GM18858 (cell line): ENCODE data around the gene COQ8A.
"Not testable (repeated sequence)": the region's sequence is repeated elsewhere in the genome, so short reads cannot be mapped to it uniquely, and the experiment has no call there.

Source experiments
- ATAC-seq: cut with Tn5 transposase; IDR thresholded peaks from one replicate; pipeline ENCODE4 v1.9.1; 2021; ENCODE audit not compliant: unreplicated experiment

COQ8A gene

DNA sequence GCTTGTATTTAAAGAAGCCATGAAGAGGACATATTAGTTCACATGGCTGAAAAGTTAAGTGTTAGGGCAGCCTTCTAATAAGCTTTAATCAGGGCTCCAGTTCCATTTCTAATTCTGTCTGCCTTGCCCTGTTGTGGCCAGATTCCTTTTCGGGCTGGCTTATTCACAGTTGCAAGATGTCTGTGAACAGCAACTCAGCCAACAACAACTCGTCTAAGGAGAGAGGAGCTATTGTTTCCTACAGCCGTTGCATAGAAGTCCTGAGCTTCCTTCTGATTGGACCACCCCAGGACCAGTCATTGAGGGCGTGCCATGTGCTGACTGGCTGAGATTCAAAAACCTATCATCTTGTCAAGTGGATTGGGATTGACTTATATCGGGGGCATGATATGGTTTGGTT lies 18.6 kb upstream of the COQ8A start:
- no peak for ATAC-seq

DNA sequence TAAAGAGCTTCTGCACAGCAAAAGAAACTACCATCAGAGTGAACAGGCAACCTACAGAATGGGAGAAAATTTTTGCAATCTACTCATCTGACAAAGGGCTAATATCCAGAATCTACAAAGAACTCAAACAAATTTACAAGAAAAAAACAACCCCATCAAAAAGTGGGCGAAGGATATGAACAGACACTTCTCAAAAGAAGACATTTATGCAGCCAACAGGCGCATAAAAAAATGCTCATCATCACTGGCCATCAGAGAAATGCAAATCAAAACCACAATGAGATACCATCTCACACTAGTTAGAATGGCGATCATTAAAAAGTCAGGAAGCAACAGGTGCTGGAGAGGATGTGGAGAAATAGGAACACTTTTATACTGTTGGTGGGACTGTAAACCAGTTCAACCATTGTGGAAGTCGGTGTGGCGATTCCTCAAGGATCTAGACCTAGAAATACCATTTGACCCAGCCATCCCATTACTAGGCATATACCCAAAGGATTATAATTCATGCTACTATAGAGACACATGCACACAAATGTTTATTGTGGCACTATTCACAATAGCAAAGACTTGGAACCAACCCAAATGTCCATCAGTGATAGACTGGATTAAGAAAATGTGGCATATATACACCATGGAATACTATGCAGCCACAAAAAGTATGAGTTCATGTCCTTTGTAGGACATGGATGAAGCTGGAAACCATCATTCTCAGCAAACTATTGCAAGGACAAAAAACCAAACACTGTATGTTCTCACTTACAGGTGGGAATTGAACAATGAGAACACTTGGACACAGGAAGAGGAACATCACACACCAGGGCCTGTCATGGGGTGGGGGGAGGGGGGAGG lies 10.6 kb upstream of the COQ8A start:
- not testable (repeated sequence) for ATAC-seq

DNA sequence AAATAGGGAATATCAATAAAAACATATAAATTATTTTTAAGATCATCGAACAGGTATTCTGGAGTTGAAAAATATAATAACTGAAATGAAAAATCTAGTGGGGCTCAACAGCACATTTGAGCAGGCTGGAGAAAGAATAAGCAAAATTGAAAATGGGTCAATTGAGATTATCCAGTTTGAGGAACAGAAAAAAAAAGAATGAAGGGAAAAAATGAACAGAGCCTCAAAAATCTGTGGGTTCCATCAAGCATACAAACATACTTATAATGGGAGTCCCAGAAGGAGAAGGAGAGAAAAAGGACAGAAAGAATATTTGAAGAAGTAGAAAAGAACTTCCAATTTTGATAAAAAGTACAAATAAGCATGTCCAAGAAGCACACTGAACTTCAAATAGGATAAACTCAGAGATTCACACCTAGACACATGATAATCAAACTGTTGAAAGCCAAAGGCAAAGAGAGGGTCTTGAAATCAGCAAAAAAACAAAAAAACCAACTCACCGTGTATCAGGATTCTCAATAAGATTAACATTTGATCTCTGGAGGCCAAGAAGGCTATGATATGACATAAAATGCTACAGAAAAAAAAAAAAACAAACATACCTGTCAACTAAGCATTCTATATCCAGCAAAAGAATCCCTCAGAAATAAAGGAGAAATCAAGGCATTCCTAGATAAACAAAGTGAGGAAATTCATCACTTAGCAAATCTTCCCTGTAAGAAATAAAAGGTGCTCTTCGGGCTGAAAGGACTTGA lies 5.4 kb upstream of the COQ8A start:
- no peak for ATAC-seq

DNA sequence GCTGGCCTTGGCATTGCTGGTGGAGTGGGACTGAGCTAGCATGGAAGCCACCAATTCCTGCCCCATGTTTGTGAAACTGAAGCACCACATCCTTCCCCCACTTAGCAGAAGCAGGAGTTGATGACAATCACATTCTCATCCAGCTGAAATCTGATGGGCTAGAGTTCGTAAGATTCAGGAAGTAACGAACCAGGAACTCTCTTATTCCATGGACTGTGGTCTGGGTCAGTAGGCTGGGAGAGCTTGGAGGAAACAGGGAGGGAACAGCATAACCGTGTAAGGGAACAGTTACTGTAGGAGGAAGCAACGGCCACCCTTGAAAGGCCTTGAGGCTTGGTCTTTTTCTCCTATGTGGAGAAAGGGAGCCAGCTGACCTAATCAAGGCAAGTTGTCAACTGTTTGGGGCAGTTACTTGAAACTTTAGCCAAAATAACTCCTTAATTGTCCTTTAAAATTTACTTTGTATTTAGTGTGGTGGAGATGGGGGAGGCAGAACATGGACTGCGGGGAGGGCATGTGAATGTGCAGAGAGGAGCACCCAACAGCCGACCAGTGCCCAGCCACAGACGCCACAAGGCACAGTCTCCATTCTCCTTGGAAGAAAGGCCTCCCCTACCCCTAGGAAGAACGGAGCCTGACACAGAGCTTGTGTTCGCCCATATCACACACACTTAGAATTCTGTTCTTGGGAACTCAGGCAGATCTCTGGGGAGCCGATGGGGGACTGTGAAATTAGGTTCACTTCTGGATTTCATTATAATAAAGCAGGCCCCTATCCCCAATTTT lies 2.0 kb upstream of the COQ8A start:
- no peak for ATAC-seq

DNA sequence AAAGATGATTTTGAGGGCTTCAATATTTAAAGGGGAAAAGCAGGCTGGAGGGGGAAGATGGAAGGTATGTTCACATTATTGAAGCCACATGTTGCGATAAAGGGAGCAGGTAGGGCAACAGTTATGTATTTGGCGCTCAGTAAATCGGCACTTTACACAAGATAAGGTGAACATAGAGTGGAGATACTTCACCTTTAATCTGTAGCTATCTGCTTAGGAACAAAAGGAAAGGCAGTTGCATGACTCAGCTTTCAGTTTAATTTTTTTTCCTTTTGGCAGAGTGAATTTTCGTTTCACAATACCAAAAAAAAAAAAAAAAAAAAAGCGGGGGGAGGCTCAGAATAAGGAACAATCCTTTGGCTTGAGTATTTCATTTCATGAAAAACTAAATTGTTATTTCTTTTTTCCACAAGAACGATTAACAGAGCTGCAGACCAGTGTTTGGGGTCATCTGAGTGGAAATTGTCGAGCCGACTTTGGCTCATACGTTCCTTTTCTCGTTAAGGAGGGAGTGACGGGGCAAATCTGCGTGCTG lies 1.1 kb upstream of the COQ8A start:
- no peak for ATAC-seq

DNA sequence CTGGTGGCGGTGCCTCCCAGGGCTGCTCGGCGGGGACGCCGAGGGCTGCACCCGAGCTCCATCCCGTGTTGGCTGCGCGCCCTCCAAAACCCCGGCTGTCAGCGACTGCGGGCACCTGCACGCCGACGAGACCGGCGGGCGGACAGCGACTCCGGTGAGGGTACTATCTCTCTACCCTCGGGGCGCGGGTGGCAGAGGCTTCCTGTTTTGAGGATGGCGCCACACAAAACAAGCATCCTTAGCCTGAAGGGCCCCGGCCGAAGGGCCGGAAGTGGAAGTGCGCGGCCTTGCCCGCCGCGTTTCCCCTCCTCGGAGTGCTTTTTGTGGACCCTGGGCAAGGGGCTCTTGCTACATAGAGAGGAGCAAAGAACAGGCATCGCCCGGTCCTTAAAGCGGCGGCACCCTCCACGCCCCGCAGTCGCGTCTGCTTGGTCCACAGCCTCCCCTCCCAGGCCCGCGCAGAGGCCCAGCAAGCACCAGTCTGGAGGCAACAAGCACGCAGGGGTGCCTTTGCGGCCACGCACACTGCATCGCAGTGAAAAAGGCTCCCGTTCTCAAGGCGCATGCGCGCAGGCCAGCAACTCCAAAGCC lies 561 bp upstream of the COQ8A start:
- ATAC-seq = peak; percentile 19

DNA sequence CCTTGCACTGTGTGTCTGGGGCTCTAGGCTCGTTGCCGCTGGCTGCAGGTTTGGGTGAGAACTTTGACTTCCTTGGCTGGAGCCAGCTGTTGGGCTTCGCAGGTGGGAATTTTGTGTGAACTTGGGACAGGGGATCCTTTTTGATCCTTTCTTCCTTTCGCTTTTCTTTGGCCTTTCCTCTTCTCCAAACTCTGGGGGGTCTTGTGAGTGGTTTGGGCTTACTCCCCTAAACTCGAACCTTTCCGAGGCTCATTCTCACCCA lies 643 bp downstream of the COQ8A start:
- ATAC-seq = no peak

DNA sequence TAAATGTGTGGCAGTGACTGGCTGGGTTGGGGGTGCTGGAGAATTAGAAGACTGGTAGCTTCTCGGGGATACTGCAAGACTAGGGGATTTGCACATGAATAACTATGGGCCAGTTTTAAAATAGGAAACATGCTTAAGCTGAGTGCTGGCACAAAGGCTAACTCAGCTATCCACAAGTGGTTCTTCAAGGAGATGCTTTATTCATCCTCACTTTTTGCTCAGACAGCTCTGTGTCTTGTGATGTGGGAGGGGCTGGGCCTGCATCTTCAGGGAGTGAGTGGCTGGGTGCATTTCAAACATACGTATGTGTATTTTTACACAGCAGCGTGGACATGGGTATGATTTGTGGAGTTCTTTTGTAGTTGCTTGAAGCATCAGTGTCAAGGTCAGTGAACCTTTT lies 2.3 kb downstream of the COQ8A start:
- no peak for ATAC-seq

DNA sequence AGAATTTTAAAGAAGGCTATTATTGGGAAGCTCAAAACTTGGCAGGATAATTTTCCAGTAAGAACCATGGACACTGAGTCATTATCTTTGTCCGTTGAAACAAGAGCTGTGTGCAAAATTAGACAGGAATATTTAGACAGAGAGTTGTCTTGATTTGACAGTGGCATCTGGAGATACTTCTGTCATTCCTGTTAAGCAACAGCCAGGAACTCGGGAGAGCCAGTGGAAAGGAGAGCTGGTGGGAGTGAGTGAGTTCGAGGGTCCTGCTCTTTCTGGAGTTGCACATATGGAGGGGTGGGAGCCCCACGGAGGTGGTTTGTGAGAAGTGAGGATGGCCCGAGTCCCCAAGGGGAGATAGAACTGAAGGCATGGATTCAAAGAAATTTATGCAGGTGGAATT lies 3.1 kb downstream of the COQ8A start:
- no peak for ATAC-seq

DNA sequence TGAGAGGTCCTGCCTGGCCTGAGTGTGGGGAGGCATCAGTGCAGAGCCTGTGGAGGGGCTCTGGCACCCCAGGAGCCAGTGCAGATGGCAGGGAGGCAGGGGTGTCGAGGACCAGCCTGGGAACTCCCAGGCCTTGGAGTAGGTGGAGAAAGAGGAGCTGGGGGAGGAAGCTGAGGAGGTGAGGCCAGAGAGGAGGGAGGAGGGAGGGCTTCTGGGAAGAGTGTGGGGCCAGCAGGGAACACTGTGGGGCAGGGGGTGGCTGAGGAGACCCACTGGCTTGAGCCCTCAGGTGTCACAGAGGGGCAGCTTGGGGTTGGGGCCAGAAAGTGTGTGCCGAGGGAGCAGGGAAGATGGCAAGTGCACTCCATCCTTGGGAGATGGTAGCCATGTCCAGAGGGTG lies 3.8 kb downstream of the COQ8A start:
- no peak for ATAC-seq

DNA sequence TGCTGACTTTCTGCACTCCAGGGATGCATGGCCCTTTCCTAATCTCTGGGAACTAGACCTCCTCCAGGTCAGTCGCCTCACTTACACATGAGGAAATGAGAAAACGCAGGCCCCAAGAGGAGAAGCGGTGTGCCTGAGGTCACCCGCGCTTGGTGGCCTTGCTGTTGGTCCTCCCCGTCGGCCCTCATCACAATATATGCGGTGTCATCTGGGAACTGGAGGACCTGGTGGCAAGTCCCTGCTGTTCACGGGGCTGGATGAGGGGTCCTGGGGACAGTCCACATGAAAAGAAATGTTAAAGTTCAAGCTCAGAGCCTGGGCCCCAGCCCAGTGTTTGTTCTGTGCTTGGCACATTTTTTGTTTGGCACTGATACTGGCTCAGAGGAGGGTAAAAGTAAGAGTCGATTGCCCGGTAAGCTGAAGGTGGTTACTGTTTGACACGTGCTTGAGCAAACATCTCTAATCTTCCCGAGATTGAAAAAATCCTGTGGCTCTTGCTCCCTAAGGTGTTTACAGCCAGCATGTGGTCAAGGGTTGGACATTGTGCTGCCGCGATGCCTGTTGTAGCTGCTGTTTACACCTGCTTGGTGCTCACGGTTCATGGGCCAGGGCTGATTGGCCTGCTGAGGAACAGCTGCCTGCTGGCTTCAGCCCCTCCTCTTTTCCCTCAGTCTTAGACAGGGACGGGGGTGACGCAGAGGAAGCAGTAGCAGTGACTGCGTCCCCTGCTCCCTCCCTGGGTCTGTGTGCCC lies 5.2 kb downstream of the COQ8A start:
- no peak for ATAC-seq

DNA sequence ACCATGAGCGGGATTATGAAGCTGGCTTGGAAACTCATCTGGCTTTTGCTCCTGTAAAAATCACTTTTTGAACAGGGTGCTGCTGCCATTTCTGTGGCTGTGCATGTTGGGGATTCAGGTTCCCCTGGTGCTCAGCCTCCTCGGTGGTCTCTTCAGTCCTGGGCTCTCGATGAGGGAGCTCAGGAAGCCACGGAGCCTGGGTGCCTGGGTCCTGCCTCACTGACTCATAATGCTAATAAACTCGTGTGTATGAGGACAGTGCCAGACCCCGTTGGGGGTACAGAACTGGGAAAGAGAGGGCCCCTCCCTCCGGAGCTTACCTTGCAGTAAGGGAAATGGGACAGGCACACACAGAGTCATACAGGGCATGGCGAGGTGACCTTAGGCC lies 5.8 kb downstream of the COQ8A start:
- no peak for ATAC-seq

DNA sequence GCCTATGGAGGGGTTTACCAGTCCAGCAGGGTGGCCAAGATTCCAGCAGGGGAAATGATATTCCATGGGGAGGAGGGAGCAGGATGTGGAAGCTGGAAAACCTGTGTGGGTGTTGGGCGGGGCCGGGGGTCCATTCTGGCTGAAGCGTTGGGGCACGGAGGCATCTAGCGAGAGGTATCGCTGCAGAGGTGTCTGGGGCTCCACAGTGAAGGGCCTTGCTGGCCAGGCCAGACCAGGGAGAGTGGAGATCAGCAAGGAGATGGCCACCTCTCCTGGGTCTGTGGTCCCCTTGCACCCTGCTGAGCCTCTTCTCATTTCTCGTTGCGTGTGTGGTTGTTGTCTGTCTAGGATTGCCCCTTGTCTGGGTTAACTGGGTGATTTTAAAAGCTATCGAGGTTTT lies 6.2 kb downstream of the COQ8A start:
- ATAC-seq = no peak

DNA sequence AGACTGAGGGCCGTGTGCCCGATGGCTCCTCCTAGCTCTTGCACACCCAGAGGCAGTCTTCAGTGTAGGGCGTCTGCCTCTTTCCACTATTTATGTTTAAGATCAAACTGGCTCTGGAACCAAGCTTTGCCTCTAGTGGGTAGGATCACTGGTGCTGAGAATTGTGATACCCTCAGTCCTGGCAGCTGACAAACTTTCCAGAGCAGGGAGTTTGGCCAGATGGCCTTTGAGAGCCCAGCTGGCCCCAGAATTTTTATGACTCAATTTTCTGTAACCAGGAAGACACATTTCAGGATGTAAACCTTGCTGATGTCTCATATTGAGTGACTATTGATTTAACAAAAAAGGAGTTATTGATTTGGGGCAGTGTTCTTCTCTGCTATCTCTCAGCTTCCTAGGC lies 6.7 kb downstream of the COQ8A start:
- ATAC-seq = no peak

DNA sequence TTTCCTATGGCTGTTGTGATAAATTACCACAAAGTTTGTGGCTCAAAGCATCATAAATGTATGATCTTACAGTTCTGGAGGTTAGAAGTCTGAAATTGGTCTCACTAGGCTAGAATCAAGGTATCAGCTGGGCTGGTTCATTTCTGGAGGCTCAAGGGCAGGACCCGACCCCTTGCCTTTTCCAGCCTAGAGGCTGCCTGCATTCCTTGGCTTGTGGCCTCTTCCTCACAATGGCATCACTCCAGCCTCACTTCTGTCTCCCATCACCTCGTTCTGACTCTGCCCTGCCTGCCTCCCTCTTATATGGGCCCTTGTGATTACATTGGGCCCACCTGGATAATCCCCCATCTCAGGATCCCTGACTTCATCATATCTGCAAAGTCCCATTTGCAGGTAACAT lies 8.0 kb downstream of the COQ8A start:
- no peak for ATAC-seq

DNA sequence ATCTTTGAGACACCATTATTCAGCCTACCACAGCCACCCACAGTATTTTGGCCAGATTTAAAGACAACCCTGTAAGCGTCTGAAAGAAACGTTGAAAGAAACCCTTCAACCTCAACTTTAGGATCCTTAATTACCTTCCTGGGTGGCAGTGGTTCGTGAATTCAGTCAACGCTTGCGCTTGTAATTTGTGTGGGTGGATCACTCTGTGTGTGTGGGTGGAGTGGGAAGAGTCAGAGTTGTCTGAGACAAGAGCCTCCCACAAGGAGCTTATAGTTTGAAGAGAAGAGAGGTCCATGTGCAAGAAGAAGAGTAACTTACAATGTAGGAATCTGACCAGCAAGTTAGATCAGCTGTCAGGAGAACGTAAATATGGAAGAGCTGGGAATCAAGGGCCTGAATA lies 8.4 kb downstream of the COQ8A start:
- no peak for ATAC-seq

DNA sequence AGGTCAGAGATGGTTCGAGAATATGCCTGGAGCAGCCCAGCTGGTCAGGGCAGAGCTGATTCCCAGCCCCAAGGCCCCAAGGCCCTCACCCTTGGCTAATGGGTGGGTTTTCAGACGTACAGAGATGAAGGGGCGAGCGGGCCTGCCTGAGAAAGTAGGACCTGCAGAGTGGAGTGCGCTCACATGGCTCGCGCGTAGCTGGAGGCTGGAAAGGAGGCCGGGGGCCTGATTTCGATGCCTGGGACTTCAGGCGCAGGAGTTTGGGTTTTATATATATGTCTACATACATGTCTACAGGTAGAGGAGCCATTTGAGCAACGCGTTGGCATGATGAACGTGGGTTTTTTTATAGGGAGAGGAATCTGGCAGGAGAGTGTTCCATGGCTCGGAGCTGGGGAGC lies 8.9 kb downstream of the COQ8A start:
- no peak for ATAC-seq

DNA sequence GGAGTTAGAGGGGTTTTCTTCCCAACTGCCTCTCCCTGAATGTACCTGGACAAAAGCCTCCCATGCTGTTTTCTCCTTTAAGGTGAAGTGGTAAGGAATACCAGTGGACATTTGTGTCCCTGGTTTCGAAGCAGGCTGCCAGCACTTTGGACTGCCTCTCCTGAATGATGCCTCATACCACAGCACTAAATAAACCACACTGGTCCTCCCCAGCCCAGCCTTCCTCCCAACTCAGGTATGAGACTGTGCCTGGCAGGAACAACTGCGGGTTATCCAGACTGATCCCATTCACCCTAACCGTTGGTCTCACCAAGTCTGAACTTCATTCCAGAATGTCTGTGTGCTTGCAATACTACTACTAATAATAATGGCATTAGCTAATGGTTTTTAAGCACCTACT lies 9.3 kb downstream of the COQ8A start:
- no peak for ATAC-seq

DNA sequence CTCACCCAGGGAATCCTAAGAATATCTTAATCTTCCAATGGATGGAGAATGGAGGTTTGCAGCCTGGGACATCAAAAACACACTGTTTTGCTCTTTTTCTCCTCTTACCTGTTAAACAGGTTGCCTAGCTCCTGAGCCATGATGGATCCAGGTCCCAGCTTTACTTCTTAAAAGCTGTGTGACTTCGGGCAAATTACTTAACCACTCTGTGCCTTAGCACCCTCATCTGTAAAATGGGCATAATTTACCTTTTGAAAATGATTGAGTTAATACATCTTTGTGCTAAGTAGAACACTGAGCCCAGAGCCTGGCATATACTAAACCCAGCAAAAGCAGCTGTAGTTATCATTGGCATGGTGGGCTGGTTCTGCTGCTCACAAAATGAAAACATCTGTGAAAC lies 10.2 kb downstream of the COQ8A start:
- ATAC-seq = no peak

DNA sequence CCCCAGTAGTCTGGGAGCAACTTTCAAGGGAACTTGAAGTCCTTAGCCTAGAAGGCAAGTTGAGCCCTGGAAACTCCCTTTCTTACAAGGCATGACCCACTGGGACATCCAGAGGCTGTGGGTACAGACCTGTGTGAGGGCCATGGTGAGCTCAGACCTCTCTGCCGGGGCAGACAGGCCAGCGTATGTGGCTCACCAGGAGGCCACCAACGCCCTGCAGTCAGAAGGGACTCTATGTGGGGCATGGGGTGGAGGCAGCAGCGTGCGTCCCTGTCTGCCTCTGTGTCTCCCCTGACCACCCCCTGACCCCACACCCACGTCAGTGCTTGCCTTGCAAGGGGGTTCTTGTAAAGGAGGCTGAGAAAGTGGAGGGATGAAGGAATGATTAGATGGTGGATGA lies 10.8 kb downstream of the COQ8A start:
- ATAC-seq = no peak
